Measurements from ENCODE around the gene MAP4K2.

DNA sequence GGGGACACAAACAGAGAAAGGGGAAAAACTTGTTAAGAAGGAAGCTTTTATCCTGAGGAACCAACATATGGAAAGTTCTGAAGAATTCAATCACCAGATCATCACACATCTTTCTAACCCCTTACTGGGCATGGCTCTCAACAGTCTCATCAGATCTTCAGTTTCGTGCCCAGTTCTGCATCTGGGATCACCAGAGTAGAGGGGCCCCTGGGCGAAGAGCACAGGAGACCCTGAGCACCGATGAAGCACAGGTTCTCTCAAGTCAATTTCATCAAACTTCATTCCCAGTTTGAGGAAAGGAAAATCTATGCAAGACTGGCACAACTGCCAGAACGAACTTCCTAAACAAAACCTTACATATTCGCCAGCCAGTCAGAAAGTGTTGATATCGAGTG, 34.7 kb downstream of the MAP4K2 start:
- TF ChIP-seq, protein P1, sequence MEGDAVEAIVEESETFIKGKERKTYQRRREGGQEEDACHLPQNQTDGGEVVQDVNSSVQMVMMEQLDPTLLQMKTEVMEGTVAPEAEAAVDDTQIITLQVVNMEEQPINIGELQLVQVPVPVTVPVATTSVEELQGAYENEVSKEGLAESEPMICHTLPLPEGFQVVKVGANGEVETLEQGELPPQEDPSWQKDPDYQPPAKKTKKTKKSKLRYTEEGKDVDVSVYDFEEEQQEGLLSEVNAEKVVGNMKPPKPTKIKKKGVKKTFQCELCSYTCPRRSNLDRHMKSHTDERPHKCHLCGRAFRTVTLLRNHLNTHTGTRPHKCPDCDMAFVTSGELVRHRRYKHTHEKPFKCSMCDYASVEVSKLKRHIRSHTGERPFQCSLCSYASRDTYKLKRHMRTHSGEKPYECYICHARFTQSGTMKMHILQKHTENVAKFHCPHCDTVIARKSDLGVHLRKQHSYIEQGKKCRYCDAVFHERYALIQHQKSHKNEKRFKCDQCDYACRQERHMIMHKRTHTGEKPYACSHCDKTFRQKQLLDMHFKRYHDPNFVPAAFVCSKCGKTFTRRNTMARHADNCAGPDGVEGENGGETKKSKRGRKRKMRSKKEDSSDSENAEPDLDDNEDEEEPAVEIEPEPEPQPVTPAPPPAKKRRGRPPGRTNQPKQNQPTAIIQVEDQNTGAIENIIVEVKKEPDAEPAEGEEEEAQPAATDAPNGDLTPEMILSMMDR (IDR thresholded peaks at IDR 0.05; ENCODE audit: borderline replicate concordance, extremely low read depth, low read length, poor library complexity, severe bottlenecking), result no peak
- no peak for TF ChIP-seq EZH2 (IDR thresholded peaks at IDR 0.05; ENCODE audit: borderline replicate concordance, low read depth, low read length, severe bottlenecking)
